ENCODE results near the gene TMPRSS7. TPM values are rescaled to one million over a fixed set of nuclear protein-coding genes. Genes with fewer than 3 reads are reported as not detected.

TMPRSS7 gene
- total RNA-seq, 1 experiment from 2014 or later = not detected

GRCh38 chr3:112117841-112118571, 83.5 kb downstream of the TMPRSS7 start:
- Histone ChIP-seq H3K4me1 (ENCODE audit: low read length) (peaks cover 100% of the 10 kb centered on the region), H3K27ac (ENCODE audit: low read length) (peak overlapping the region; percentile 99), H4K20me1 (ENCODE audit: insufficient read depth, low read depth, low read length) (no peaks in the 10 kb centered on the region), H3K27me3 (ENCODE audit: low read length) (no peaks in the 10 kb centered on the region), H3K79me2 (ENCODE audit: low read length) (no peaks in the 10 kb centered on the region), H3K9me2 (replicated peaks; ENCODE audit: insufficient read depth, low read length) (no peaks in the 10 kb centered on the region), H3K4me3 (ENCODE audit: low read length) (peak overlapping the region; percentile 26), H3K9me3 (ENCODE audit: low read length) (no peaks in the 10 kb centered on the region), H3K36me3 (ENCODE audit: insufficient read depth, low read length) (peaks cover under 1% of the 10 kb centered on the region; the same call in 1 of the 2 replicates), H2AFZ (ENCODE audit: low read length) (no peak overlapping the region), H3K4me2 (ENCODE audit: low read depth, low read length, poor library complexity, severe bottlenecking) (peak overlapping the region; percentile 64), H3K9ac (ENCODE audit: low read length) (peak overlapping the region; percentile 65)
- peak; percentile 86 for DNase-seq

- no peak overlapping the region for H2AFZ ChIP-seq (ENCODE audit: low read length)
Measured at GRCh38 chr3:112119962-112120836, 85.7 kb downstream of the TMPRSS7 start.

GRCh38 chr3:112121577-112122547, 87.3 kb downstream of the TMPRSS7 start:
- Histone ChIP-seq H3K36me3 (ENCODE audit: insufficient read depth, low read length) (peaks cover 22% of the 10 kb centered on the region), H3K4me3 (ENCODE audit: low read length) (peak overlapping the region; percentile 1), H3K27me3 (ENCODE audit: low read length) (no peaks in the 10 kb centered on the region), H3K4me1 (ENCODE audit: low read length) (peaks cover 99% of the 10 kb centered on the region), H3K9ac (ENCODE audit: low read length) (peak overlapping the region; percentile 38), H4K20me1 (ENCODE audit: insufficient read depth, low read depth, low read length) (no peaks in the 10 kb centered on the region), H2AFZ (ENCODE audit: low read length) (no peak overlapping the region), H3K79me2 (ENCODE audit: low read length) (peaks cover 4% of the 10 kb centered on the region; the same call in 1 of the 2 replicates), H3K9me2 (replicated peaks; ENCODE audit: insufficient read depth, low read length) (no peaks in the 10 kb centered on the region), H3K4me2 (ENCODE audit: low read depth, low read length, poor library complexity, severe bottlenecking) (peak overlapping the region; percentile 64), H3K27ac (ENCODE audit: low read length) (peak overlapping the region; percentile 99), H3K9me3 (ENCODE audit: low read length) (no peaks in the 10 kb centered on the region)
- DNase-seq = peak; percentile 60

More at GRCh38 chr3:112119962-112120836, 85.7 kb downstream of the TMPRSS7 start:
- peak overlapping the region; percentile 65 for H3K9ac ChIP-seq (ENCODE audit: low read length)
- peaks cover 10% of the 10 kb centered on the region for H3K36me3 ChIP-seq (ENCODE audit: insufficient read depth, low read length)
- H4K20me1 ChIP-seq (ENCODE audit: insufficient read depth, low read depth, low read length) = no peaks in the 10 kb centered on the region
- H3K4me3 ChIP-seq (ENCODE audit: low read length) = peak overlapping the region; percentile 12; the same call in 1 of the 2 replicates
- peak overlapping the region; percentile 99 for H3K27ac ChIP-seq (ENCODE audit: low read length)
- no peaks in the 10 kb centered on the region for H3K79me2 ChIP-seq (ENCODE audit: low read length)
- peaks cover 99% of the 10 kb centered on the region for H3K4me1 ChIP-seq (ENCODE audit: low read length)
- H3K9me3 ChIP-seq (ENCODE audit: low read length) = no peaks in the 10 kb centered on the region
- DNase-seq = peak; percentile 72
- no peaks in the 10 kb centered on the region for H3K27me3 ChIP-seq (ENCODE audit: low read length)
- peak overlapping the region; percentile 64 for H3K4me2 ChIP-seq (ENCODE audit: low read depth, low read length, poor library complexity, severe bottlenecking)
- no peaks in the 10 kb centered on the region for H3K9me2 ChIP-seq (replicated peaks; ENCODE audit: insufficient read depth, low read length)

- peaks cover 99% of the 10 kb centered on the region for H3K4me1 ChIP-seq (ENCODE audit: low read length)
- no peaks in the 10 kb centered on the region for H3K9me2 ChIP-seq (replicated peaks; ENCODE audit: insufficient read depth, low read length)
- peak overlapping the region; percentile 99 for H3K27ac ChIP-seq (ENCODE audit: low read length)
- H4K20me1 ChIP-seq (ENCODE audit: insufficient read depth, low read depth, low read length) = no peaks in the 10 kb centered on the region
- peak overlapping the region; percentile 37 for H3K9ac ChIP-seq (ENCODE audit: low read length)
- H3K9me3 ChIP-seq (ENCODE audit: low read length) = no peaks in the 10 kb centered on the region
- peak overlapping the region; percentile 64 for H3K4me2 ChIP-seq (ENCODE audit: low read depth, low read length, poor library complexity, severe bottlenecking)
- H3K79me2 ChIP-seq (ENCODE audit: low read length) = peaks cover 11% of the 10 kb centered on the region
- H2AFZ ChIP-seq (ENCODE audit: low read length) = no peak overlapping the region
- DNase-seq = no peak
- H3K36me3 ChIP-seq (ENCODE audit: insufficient read depth, low read length) = peaks cover 25% of the 10 kb centered on the region
- H3K27me3 ChIP-seq (ENCODE audit: low read length) = no peaks in the 10 kb centered on the region
- no peak overlapping the region for H3K4me3 ChIP-seq (ENCODE audit: low read length)
Measured at GRCh38 chr3:112122870-112123269, 88.3 kb downstream of the TMPRSS7 start.

GRCh38 chr3:112123548-112123947, 89.0 kb downstream of the TMPRSS7 start:
- H4K20me1 ChIP-seq (ENCODE audit: insufficient read depth, low read depth, low read length) = no peaks in the 10 kb centered on the region
- no peaks in the 10 kb centered on the region for H3K27me3 ChIP-seq (ENCODE audit: low read length)
- H2AFZ ChIP-seq (ENCODE audit: low read length) = no peak overlapping the region
- H3K9me3 ChIP-seq (ENCODE audit: low read length) = no peaks in the 10 kb centered on the region
- no peak for DNase-seq
- peak overlapping the region; percentile 99 for H3K27ac ChIP-seq (ENCODE audit: low read length)
- peak overlapping the region; percentile 64 for H3K4me2 ChIP-seq (ENCODE audit: low read depth, low read length, poor library complexity, severe bottlenecking)
- no peak overlapping the region for H3K4me3 ChIP-seq (ENCODE audit: low read length)
- no peaks in the 10 kb centered on the region for H3K9me2 ChIP-seq (replicated peaks; ENCODE audit: insufficient read depth, low read length)
- peaks cover 30% of the 10 kb centered on the region for H3K36me3 ChIP-seq (ENCODE audit: insufficient read depth, low read length)
- H3K79me2 ChIP-seq (ENCODE audit: low read length) = peaks cover 17% of the 10 kb centered on the region
- peak overlapping the region; percentile 37; the same call in 1 of the 2 replicates for H3K9ac ChIP-seq (ENCODE audit: low read length)
- H3K4me1 ChIP-seq (ENCODE audit: low read length) = peaks cover 99% of the 10 kb centered on the region

GRCh38 chr3:112124907-112125607, 90.5 kb downstream of the TMPRSS7 start:
- Histone ChIP-seq H3K4me3 (ENCODE audit: low read length) (peak overlapping the region; percentile 49), H3K79me2 (ENCODE audit: low read length) (peaks cover 17% of the 10 kb centered on the region), H4K20me1 (ENCODE audit: insufficient read depth, low read depth, low read length) (no peaks in the 10 kb centered on the region), H3K4me2 (ENCODE audit: low read depth, low read length, poor library complexity, severe bottlenecking) (peak overlapping the region; percentile 91), H3K9ac (ENCODE audit: low read length) (peak overlapping the region; percentile 70), H3K9me3 (ENCODE audit: low read length) (no peaks in the 10 kb centered on the region), H3K27me3 (ENCODE audit: low read length) (no peaks in the 10 kb centered on the region), H3K27ac (ENCODE audit: low read length) (peak overlapping the region; percentile 99), H2AFZ (ENCODE audit: low read length) (no peak overlapping the region), H3K36me3 (ENCODE audit: insufficient read depth, low read length) (peaks cover 30% of the 10 kb centered on the region), H3K9me2 (replicated peaks; ENCODE audit: insufficient read depth, low read length) (no peaks in the 10 kb centered on the region), H3K4me1 (ENCODE audit: low read length) (peaks cover 99% of the 10 kb centered on the region)
- peak; percentile 52 for DNase-seq

- Histone ChIP-seq H3K36me3 (ENCODE audit: insufficient read depth, low read length) (peaks cover 30% of the 10 kb centered on the region), H3K27me3 (ENCODE audit: low read length) (no peaks in the 10 kb centered on the region), H3K4me2 (ENCODE audit: low read depth, low read length, poor library complexity, severe bottlenecking) (peak overlapping the region; percentile 91), H2AFZ (ENCODE audit: low read length) (no peak overlapping the region), H3K79me2 (ENCODE audit: low read length) (peaks cover 23% of the 10 kb centered on the region), H3K9me2 (replicated peaks; ENCODE audit: insufficient read depth, low read length) (no peaks in the 10 kb centered on the region), H4K20me1 (ENCODE audit: insufficient read depth, low read depth, low read length) (no peaks in the 10 kb centered on the region), H3K9me3 (ENCODE audit: low read length) (no peaks in the 10 kb centered on the region), H3K9ac (ENCODE audit: low read length) (peak overlapping the region; percentile 70), H3K27ac (ENCODE audit: low read length) (peak overlapping the region; percentile 99), H3K4me3 (ENCODE audit: low read length) (peak overlapping the region; percentile 49), H3K4me1 (ENCODE audit: low read length) (peaks cover 99% of the 10 kb centered on the region)
- DNase-seq = peak; percentile 83
Measured at GRCh38 chr3:112126511-112126911, 92.0 kb downstream of the TMPRSS7 start.
